Suprapubic skin (tissue), 4 donors: ENCODE results near the gene HECTD2. TPM values are rescaled to one million over a fixed set of nuclear protein-coding genes. Genes with fewer than 3 reads are reported as not detected.

Experiments used
- DNase-seq, 2 donors: peaks; one replicate each; pipeline ENCODE4 v3.0.0-alpha.2; 2019; ENCODE audit warnings: low spot score in 2 of 2
- H3K27ac ChIP-seq: fragments of 200-600 bp; sonication (generic); one replicate; pipeline ENCODE4 v1.5.1; 2019
- H3K27me3 ChIP-seq: fragments of 200-600 bp; sonication (generic); one replicate; pipeline ENCODE4 v1.5.1; 2019
- H3K36me3 ChIP-seq: fragments of 200-600 bp; sonication (generic); one replicate; pipeline ENCODE4 v1.5.1; 2019
- H3K4me1 ChIP-seq: fragments of 200-600 bp; sonication (generic); one replicate; pipeline ENCODE4 v1.5.1; 2019
- H3K4me3 ChIP-seq: fragments of 200-600 bp; sonication (generic); one replicate; pipeline ENCODE4 v1.5.1; 2019; ENCODE audit warnings: mild to moderate bottlenecking
- H3K9me3 ChIP-seq: fragments of 200-600 bp; sonication (generic); one replicate; pipeline ENCODE4 v1.5.1; 2019
- EP300 ChIP-seq: sonication (generic); formaldehyde crosslinking; IDR thresholded peaks from one replicate; pipeline ENCODE4 v1.6.1; 2017; ENCODE audit warnings: antibody characterized with exemption
- POLR2A ChIP-seq, 2 donors: fragments of 450-650 bp; IDR thresholded peaks; one replicate each; pipeline ENCODE4 v1.6.1; 2017; ENCODE audit warnings: antibody characterized with exemption in 2 of 2, mild to moderate bottlenecking in 2 of 2, moderate library complexity in 2 of 2
- POLR2AphosphoS5 ChIP-seq, 3 donors: sonication (generic); formaldehyde crosslinking; IDR thresholded peaks; one replicate each; pipeline ENCODE4 v1.6.1; 2017; ENCODE audit warnings: antibody characterized with exemption in 3 of 3
- WGBS: methylation state at CpG from one replicate; pipeline ENCODE4 v1.1.5; 2018; 5-methylcytosine and 5-hydroxymethylcytosine counted together
- total RNA-seq, 4 donors: library from RNA; depleted of rRNA; stranded (reverse); fragments of >200 nt; gene quantifications; one replicate each; pipeline ENCODE4 v1.1.0, GENCODE V29; 2016
- TF ChIP-seq, protein P1 (sequence below), 2 donors: fragments of 200-600 bp in 1 of 2; fragments of 450-650 bp in 1 of 2; sonication (generic) in 1 of 2; IDR thresholded peaks; one replicate each; pipeline ENCODE4 v1.5.1; 2016 to 2019; ENCODE audit warnings: antibody characterized with exemption in 2 of 2, mild to moderate bottlenecking in 1 of 2, moderate library complexity in 1 of 2

Gene HECTD2
- total RNA-seq, 4 donors from 2014 or later, result 3.4 to 10.5 (median 8.6) TPM

DNA sequence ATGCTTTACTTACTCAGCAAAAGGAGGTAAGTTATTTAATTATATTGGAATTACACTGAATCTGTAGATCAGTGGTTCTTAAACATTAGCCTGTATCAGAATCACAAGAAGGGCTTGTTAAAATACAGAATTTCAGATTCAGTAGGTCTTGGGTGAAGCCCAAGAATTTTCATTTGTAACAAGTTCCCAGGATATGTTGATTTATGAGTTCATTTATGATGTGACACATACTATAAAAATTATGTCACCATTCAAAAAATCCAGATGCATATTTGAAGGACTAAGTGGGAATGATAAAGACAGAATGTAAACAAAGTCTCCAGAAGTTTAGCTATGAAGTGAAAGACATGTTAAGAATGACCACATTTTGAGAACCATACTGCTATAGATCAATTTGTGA lies 52.3 kb downstream of the HECTD2 start:
- DNase-seq, result no peak
- Histone ChIP-seq H3K27ac (no peak overlapping the region), H3K4me3 (no peak overlapping the region), H3K27me3 (no peaks in the 10 kb centered on the region), H3K4me1 (no peaks in the 10 kb centered on the region), H3K9me3 (no peaks in the 10 kb centered on the region), H3K36me3 (peaks cover 37% of the 10 kb centered on the region)
- no peak for TF ChIP-seq EP300
- TF ChIP-seq POLR2A (IDR thresholded peaks at IDR 0.05), result no peak
- TF ChIP-seq POLR2AphosphoS5 (IDR thresholded peaks at IDR 0.05), result no peak
- TF ChIP-seq, protein P1, sequence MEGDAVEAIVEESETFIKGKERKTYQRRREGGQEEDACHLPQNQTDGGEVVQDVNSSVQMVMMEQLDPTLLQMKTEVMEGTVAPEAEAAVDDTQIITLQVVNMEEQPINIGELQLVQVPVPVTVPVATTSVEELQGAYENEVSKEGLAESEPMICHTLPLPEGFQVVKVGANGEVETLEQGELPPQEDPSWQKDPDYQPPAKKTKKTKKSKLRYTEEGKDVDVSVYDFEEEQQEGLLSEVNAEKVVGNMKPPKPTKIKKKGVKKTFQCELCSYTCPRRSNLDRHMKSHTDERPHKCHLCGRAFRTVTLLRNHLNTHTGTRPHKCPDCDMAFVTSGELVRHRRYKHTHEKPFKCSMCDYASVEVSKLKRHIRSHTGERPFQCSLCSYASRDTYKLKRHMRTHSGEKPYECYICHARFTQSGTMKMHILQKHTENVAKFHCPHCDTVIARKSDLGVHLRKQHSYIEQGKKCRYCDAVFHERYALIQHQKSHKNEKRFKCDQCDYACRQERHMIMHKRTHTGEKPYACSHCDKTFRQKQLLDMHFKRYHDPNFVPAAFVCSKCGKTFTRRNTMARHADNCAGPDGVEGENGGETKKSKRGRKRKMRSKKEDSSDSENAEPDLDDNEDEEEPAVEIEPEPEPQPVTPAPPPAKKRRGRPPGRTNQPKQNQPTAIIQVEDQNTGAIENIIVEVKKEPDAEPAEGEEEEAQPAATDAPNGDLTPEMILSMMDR (IDR thresholded peaks at IDR 0.05), result no peak

DNA sequence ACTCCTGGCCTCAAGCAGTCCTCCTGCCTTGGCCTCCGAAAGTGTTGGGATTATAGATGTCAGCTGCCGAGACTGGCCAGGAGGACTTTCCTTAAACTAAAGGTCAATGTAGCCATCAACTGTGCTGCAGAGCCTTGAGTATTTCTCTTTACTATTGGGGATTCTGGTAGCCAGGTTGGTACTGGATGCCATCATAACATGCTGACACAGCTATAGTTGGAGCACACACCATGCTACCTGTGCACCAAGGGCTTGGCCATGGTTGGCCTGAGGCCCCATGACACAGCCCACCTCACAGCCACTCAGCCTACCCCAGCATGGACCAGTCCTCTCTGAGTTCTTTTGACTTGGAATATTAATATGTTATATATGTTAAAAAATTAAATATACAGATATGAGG lies 54.4 kb downstream of the HECTD2 start:
- Histone ChIP-seq H3K4me1 (no peaks in the 10 kb centered on the region), H3K9me3 (no peaks in the 10 kb centered on the region), H3K36me3 (peaks cover 43% of the 10 kb centered on the region), H3K4me3 (no peak overlapping the region), H3K27ac (no peak overlapping the region), H3K27me3 (no peaks in the 10 kb centered on the region)
- TF ChIP-seq POLR2AphosphoS5 (IDR thresholded peaks at IDR 0.05) (no peak), POLR2A (IDR thresholded peaks at IDR 0.05) (no peak), EP300 (no peak)
- TF ChIP-seq, protein P1 (IDR thresholded peaks at IDR 0.05), result no peak
- no peak for DNase-seq
- WGBS, result 80% methylated on average over 2 of the region's 2 CpGs

DNA sequence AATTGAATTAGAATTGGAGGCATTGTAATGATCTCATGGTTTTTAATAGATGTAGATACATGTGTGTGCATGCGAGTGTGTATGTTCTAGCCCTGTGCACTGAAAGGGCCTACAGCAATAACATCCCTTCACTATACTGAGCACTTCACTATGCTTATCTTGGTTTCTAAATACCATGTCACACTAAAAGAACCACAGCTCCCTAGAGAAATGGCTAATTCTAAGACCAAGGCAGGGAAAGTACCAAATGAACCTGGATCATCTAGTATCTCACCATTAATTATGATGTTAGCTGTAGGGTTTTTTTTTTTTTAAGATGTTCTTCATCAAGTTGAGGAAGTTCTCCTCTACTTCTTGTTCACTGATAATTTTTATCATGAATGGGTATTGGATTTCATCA lies 55.1 kb downstream of the HECTD2 start:
- H3K27me3 ChIP-seq, result no peaks in the 10 kb centered on the region
- H3K4me3 ChIP-seq, result no peak overlapping the region
- H3K27ac ChIP-seq, result no peak overlapping the region
- H3K36me3 ChIP-seq, result peaks cover 43% of the 10 kb centered on the region
- no peaks in the 10 kb centered on the region for H3K9me3 ChIP-seq
- no peak for DNase-seq
- 96% methylated on average over 1 of the region's 1 CpG for WGBS
- no peaks in the 10 kb centered on the region for H3K4me1 ChIP-seq
- TF ChIP-seq EP300 (no peak), POLR2AphosphoS5 (IDR thresholded peaks at IDR 0.05) (no peak), POLR2A (IDR thresholded peaks at IDR 0.05) (no peak)
- TF ChIP-seq, protein P1 (IDR thresholded peaks at IDR 0.05), result no peak

DNA sequence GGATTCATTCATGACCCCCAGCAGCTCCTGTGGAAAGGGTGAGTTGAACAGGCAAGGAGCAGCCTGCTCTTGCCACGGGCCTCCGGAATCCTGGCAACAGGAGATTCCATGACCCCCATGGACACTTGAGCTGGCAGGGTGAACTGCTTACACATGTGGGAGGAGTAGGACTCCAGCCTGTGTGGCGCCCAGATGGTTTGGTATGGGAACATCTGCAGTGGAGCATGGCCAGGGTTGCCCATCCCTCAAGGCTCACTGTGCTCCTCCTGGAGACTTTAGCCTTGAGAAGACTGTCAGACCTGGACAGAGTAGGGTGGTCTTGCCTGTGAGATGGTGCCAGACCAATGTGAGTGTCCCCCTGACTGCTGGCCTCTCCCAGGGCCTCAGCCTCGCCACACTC lies 57.0 kb downstream of the HECTD2 start:
- Histone ChIP-seq H3K27ac (no peak overlapping the region), H3K9me3 (no peaks in the 10 kb centered on the region), H3K4me3 (no peak overlapping the region), H3K27me3 (no peaks in the 10 kb centered on the region), H3K4me1 (no peaks in the 10 kb centered on the region), H3K36me3 (peaks cover 39% of the 10 kb centered on the region)
- no peak for DNase-seq
- no CpG with 5 or more reads among the region's 4 CpGs for WGBS
- TF ChIP-seq EP300 (no peak), POLR2AphosphoS5 (IDR thresholded peaks at IDR 0.05) (no peak), POLR2A (IDR thresholded peaks at IDR 0.05) (no peak)
- TF ChIP-seq, protein P1 (IDR thresholded peaks at IDR 0.05), result no peak

DNA sequence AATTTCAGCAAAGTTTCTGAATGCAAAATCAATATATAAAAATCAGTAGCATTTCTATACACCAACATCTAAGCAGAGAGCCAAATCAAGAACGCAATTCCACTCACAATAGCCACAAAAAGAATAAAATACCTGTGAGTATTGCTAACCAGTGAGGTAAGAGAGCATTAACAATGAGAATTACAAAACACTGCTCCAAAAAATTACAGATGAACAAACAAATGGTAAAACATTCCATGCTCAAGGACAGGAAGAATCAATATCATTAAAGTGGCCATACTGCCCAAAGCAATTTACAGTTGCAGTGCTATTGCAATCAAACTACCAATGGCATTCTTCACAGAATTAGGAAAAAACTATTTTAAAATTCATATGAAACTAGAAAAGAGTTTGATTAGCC lies 61.5 kb downstream of the HECTD2 start:
- Histone ChIP-seq H3K4me1 (no peaks in the 10 kb centered on the region), H3K4me3 (no peak overlapping the region), H3K9me3 (no peaks in the 10 kb centered on the region), H3K27ac (no peak overlapping the region), H3K27me3 (no peaks in the 10 kb centered on the region), H3K36me3 (peaks cover 14% of the 10 kb centered on the region)
- no peak for DNase-seq
- TF ChIP-seq, protein P1 (IDR thresholded peaks at IDR 0.05), result no peak
- no peak for TF ChIP-seq EP300
- TF ChIP-seq POLR2AphosphoS5 (IDR thresholded peaks at IDR 0.05), result no peak
- TF ChIP-seq POLR2A (IDR thresholded peaks at IDR 0.05), result no peak
- 100% methylated on average over 1 of the region's 1 CpG for whole genome bisulfite sequencing
